ENCODE data around the gene TNS3.

DNA sequence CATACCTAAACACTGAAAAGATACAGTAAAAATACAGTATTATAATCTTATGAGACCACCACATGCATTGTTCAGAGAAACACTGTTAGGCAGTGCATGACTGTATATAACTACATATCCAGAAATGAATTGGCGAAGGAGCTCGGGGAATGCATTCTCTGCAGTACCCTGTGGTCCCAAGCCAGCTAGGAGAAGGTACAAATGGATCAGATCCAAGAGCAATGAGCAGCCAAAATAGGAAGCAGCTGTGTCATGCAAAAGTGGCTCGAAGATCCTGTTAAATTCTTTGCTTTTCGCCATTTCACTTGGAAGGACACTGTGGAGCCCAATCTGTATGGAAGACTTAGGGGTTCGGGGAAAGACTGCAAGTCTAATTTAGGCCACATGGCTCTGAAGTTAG is 334.8 kb downstream of the TNS3 start:
- TF ChIP-seq, protein P1, sequence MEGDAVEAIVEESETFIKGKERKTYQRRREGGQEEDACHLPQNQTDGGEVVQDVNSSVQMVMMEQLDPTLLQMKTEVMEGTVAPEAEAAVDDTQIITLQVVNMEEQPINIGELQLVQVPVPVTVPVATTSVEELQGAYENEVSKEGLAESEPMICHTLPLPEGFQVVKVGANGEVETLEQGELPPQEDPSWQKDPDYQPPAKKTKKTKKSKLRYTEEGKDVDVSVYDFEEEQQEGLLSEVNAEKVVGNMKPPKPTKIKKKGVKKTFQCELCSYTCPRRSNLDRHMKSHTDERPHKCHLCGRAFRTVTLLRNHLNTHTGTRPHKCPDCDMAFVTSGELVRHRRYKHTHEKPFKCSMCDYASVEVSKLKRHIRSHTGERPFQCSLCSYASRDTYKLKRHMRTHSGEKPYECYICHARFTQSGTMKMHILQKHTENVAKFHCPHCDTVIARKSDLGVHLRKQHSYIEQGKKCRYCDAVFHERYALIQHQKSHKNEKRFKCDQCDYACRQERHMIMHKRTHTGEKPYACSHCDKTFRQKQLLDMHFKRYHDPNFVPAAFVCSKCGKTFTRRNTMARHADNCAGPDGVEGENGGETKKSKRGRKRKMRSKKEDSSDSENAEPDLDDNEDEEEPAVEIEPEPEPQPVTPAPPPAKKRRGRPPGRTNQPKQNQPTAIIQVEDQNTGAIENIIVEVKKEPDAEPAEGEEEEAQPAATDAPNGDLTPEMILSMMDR (IDR thresholded peaks at IDR 0.05) = no peak
- no peak for TF ChIP-seq POLR2A (IDR thresholded peaks at IDR 0.05)
